C4-2B (cell line): ENCODE data around the gene HIPK3.

Experiments used
- ZFX ChIP-seq: fragments of 450-650 bp; IDR thresholded peaks from 2 replicates; pipeline ENCODE4 v1.6.1; 2017
- TF ChIP-seq, protein P1 (sequence below): fragments of 450-650 bp; conservative IDR thresholded peaks from 2 replicates; pipeline ENCODE4 v1.5.1; 2017; ENCODE audit warnings: mild to moderate bottlenecking

DNA sequence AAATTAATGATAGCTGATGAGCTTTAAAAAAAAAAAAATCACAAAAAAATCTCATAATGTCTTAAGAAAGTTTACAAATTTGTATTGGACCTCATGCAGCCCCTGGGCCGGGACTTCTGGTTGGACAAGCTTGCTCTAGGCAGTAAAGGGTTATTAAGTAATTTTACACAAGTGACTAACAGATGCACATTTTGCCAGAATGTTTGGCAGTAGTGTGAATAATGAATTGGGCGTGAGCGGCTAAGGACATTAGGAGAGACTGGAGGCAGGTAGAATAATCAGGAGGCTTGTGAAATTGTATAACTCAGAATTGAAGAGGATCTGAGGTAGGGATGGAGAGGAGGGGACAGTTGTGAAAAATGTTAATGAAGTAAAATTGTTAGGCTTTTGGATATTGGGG, 77.4 kb downstream of the HIPK3 start:
- TF ChIP-seq, protein P1, sequence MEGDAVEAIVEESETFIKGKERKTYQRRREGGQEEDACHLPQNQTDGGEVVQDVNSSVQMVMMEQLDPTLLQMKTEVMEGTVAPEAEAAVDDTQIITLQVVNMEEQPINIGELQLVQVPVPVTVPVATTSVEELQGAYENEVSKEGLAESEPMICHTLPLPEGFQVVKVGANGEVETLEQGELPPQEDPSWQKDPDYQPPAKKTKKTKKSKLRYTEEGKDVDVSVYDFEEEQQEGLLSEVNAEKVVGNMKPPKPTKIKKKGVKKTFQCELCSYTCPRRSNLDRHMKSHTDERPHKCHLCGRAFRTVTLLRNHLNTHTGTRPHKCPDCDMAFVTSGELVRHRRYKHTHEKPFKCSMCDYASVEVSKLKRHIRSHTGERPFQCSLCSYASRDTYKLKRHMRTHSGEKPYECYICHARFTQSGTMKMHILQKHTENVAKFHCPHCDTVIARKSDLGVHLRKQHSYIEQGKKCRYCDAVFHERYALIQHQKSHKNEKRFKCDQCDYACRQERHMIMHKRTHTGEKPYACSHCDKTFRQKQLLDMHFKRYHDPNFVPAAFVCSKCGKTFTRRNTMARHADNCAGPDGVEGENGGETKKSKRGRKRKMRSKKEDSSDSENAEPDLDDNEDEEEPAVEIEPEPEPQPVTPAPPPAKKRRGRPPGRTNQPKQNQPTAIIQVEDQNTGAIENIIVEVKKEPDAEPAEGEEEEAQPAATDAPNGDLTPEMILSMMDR = no peak
- no peak for TF ChIP-seq ZFX
